ENCODE results near the gene CACNB1. TPM values are rescaled to one million over a fixed set of nuclear protein-coding genes. Genes with fewer than 3 reads are reported as not detected.

Gene CACNB1
- total and polyA plus RNA-seq, 2 of the 13 experiments (the other 11 are each of a cell fraction or from before 2014, with no cell fraction given) = 0.75 to 1.5 TPM

- no peak for TF ChIP-seq ZNF501 (CRISPR knock-in tag; IDR thresholded peaks at IDR 0.05)
Measured at GRCh38 chr17:39151943-39152818, 45.3 kb downstream of the CACNB1 start (continued).

- POLR2A ChIA-PET = interaction anchor here (0.6 kb wide), 1 partner anchor 17 kb away, joined by 3 read pairs; no protein-coding TSS in a partner anchor
- Histone ChIP-seq H3K36me3 (replicated peaks in 1 of 2; ENCODE audit: control insufficient read depth in 1 of 2, insufficient read depth in 2 of 2, low read length in 2 of 2) (no peaks in the 10 kb centered on the region), H3K4me3 (replicated peaks in 1 of 3; ENCODE audit: insufficient read depth in 1 of 3, low read depth in 2 of 3, low read length in 3 of 3) (peak within 1 kb of the TSS; percentile 44 to 95 (median 69); a peak in 4 of 6 replicates), H3K9ac (ENCODE audit: insufficient read depth, low read depth, low read length) (no peak within 1 kb of the TSS), H2AFZ (ENCODE audit: low read length) (no peak within 1 kb of the TSS), H3K27me3 (ENCODE audit: control insufficient read depth in 1 of 2, insufficient read depth in 2 of 2, low read length in 2 of 2) (peaks cover 8 to 40% of the 10 kb centered on the region in 2 experiments), H3K4me1 (ENCODE audit: insufficient read depth, low read length) (peaks cover 34% of the 10 kb centered on the region), H3K79me2 (ENCODE audit: insufficient read depth, low read length) (no peaks in the 10 kb centered on the region), H3K9me3 (ENCODE audit: low read length) (no peaks in the 10 kb centered on the region), H4K20me1 (ENCODE audit: insufficient read depth, low read length) (0 out of 2 replicates have a peak, but pooled peaks cover 2% of the 10 kb centered on the region), H3K27ac (ENCODE audit: extremely low read length, insufficient read depth, low read length) (no peak within 1 kb of the TSS), H3K4me2 (ENCODE audit: low read depth, low read length) (peak within 1 kb of the TSS; percentile 97)
- CTCF ChIA-PET (ENCODE audit: low intra/inter-chr PET ratio, low total read pairs) = interaction anchor here (2.5 kb wide), 1 partner anchor 168 kb away, joined by 33 read pairs; no protein-coding TSS in a partner anchor
- no TSS peak for BruUV-seq (replicated peaks)
- in situ Hi-C loops (cut with HindIII; ENCODE audit: extremely low pct_ligation_motif_present, low pct_unique_long_range_greater_than_20kb) (loop anchor here (5.0 to 25.0 kb wide), 4 partner anchors 79 to 389 kb away; partner anchors contain the start of gene PSMB3), intact Hi-C loops (cut with micrococcal nuclease; ENCODE audit: unreplicated experiment) (loop anchor here (5.0 to 10.0 kb wide), 2 partner anchors 237 to 279 kb away; partner anchors contain the start of gene LASP1)
- ATAC-seq (no peak), DNase-seq (ENCODE audit: low spot score) (no peak), FAIRE-seq (no peak)
- 6% methylated on average over 35 of the region's 68 CpGs for WGBS (ENCODE audit: low lambda C conversion rate)
- TF ChIP-seq SPEN (CRISPR knock-in tag; IDR thresholded peaks at IDR 0.05; ENCODE audit: low read depth) = 0 out of 2 replicates have a peak, but pooled peaks have one; percentile 28
- no peak for TF ChIP-seq KAT8 (CRISPR knock-in tag; IDR thresholded peaks at IDR 0.05)
- TF ChIP-seq IKZF1 (IDR thresholded peaks at IDR 0.05) = no peak
- TF ChIP-seq SALL1 (CRISPR knock-in tag; IDR thresholded peaks at IDR 0.05) = 0 out of 2 replicates have a peak, but pooled peaks have one; percentile 14
- TF ChIP-seq UBTF (CRISPR knock-in tag; IDR thresholded peaks at IDR 0.05) = peak; percentile 37; the same call in 1 of the 2 replicates
- TF ChIP-seq PATZ1 (CRISPR knock-in tag; IDR thresholded peaks at IDR 0.05) = peak; percentile 15; the same call in 1 of the 2 replicates
- TF ChIP-seq ZKSCAN5 (CRISPR knock-in tag; IDR thresholded peaks at IDR 0.05) = no peak
- TF ChIP-seq SRSF9 (IDR thresholded peaks at IDR 0.05; ENCODE audit: borderline replicate concordance, insufficient read depth, low read depth, low read length, poor library complexity, severe bottlenecking) = no peak
Measured at GRCh38 chr17:39151150-39151942, 46.1 kb downstream of the CACNB1 start, which contains the start of gene PLXDC1. Gene PLXDC1 (minus strand): TSS chr17:39151637. CDS start chr17:39151437, 200 bp downstream.
